ENCODE data around the gene ANKMY1. TPM values are rescaled to one million over a fixed set of nuclear protein-coding genes. Genes with fewer than 3 reads are reported as not detected.
A peak's percentile ranks its signal among the peaks of the same experiment; 100 is the strongest.

The ANKMY1 gene
- total and polyA plus RNA-seq, 2 experiments from 2014 or later, result 9.2 to 11.1 TPM

GRCh38 chr2:240430595-240430994, 127.2 kb downstream of the ANKMY1 start:
- Histone ChIP-seq H3K27me3 (no peaks in the 10 kb centered on the region), H4K20me1 (ENCODE audit: insufficient read depth, poor library complexity, severe bottlenecking) (no peaks in the 10 kb centered on the region), H3K79me2 (no peaks in the 10 kb centered on the region), H2AFZ (no peak overlapping the region), H3K36me3 (replicated peaks; ENCODE audit: insufficient read depth, low read depth) (no peaks in the 10 kb centered on the region), H3K9me2 (replicated peaks; ENCODE audit: insufficient read depth) (no peaks in the 10 kb centered on the region), H3K4me1 (ENCODE audit: insufficient read depth) (peaks cover 3% of the 10 kb centered on the region), H3K9me3 (ENCODE audit: low read depth) (no peaks in the 10 kb centered on the region), H3K4me3 (no peak overlapping the region), H3K4me2 (no peak overlapping the region), H3K27ac (no peak overlapping the region)
- 86% methylated on average over 5 of the region's 5 CpGs for WGBS (ENCODE audit: low lambda C conversion rate, missing lambda C conversion rate)
- no peak for DNase-seq (ENCODE audit: low spot score)
- no peak for TF ChIP-seq CTCF (IDR thresholded peaks at IDR 0.05; ENCODE audit: poor library complexity)

- 74% methylated on average over 11 of the region's 14 CpGs for WGBS (ENCODE audit: low lambda C conversion rate, missing lambda C conversion rate)
- H3K36me3 ChIP-seq (replicated peaks; ENCODE audit: insufficient read depth, low read depth), result no peaks in the 10 kb centered on the region
- DNase-seq (ENCODE audit: low spot score), result no peak
- no peaks in the 10 kb centered on the region for H4K20me1 ChIP-seq (ENCODE audit: insufficient read depth, poor library complexity, severe bottlenecking)
- H3K27me3 ChIP-seq, result no peaks in the 10 kb centered on the region
- no peaks in the 10 kb centered on the region for H3K79me2 ChIP-seq
- H3K9me2 ChIP-seq (replicated peaks; ENCODE audit: insufficient read depth), result no peaks in the 10 kb centered on the region
- no peak overlapping the region for H3K27ac ChIP-seq
- H3K4me2 ChIP-seq, result no peak overlapping the region
- H3K4me1 ChIP-seq (ENCODE audit: insufficient read depth), result peaks cover 3% of the 10 kb centered on the region
- no peaks in the 10 kb centered on the region for H3K9me3 ChIP-seq (ENCODE audit: low read depth)
- no peak overlapping the region for H2AFZ ChIP-seq
- no peak overlapping the region for H3K4me3 ChIP-seq
- no peak for TF ChIP-seq EZH2 (IDR thresholded peaks at IDR 0.05; ENCODE audit: borderline replicate concordance)
- no peak for TF ChIP-seq EZH2phosphoT487 (IDR thresholded peaks at IDR 0.05; ENCODE audit: low read depth, severe bottlenecking, unreplicated experiment)
- TF ChIP-seq CTCF (IDR thresholded peaks at IDR 0.05; ENCODE audit: poor library complexity), result no peak
Measured at GRCh38 chr2:240429872-240430491, 127.8 kb downstream of the ANKMY1 start.

MicroRNAs encoded within 50 kb of the gene (microRNA counts, 767-probe panel; counts per million panel counts)
- 4,272 counts per million, percentile 12 among the panel's probes with 10 or more counts for microRNA hsa-miR-149-5p

Small RNA genes within 50 kb of the gene (microRNA-seq; reads per million reads assigned to microRNA genes)
- 3,627 reads per million, percentile 89 among the genes with 10 or more reads in this experiment for gene MIR149

Small RNA genes within 50 kb of the gene (small RNA-seq; reads per million reads assigned to genes)
- 14.3 reads per million, percentile 95 among the genes with 10 or more reads in this experiment for gene MIR149

Other genes with a start within 250 kb of the ANKMY1 start
- gene GPC1, start 122.3 kb downstream of the ANKMY1 start, total RNA-seq, result 57.8 and 71.4 TPM in 2 replicates
- gene GPC1, start 122.3 kb downstream of the ANKMY1 start, polyA plus RNA-seq, result 141 and 142 TPM in 2 replicates
- 4.6 and 4.8 TPM in 2 replicates for gene DUSP28, start 2.4 kb upstream of the ANKMY1 start, total RNA-seq
- gene DUSP28, start 2.4 kb upstream of the ANKMY1 start, polyA plus RNA-seq, result 6.3 and 6.8 TPM in 2 replicates
- 36.9 and 46.3 TPM in 2 replicates for gene RNPEPL1, start 10.5 kb upstream of the ANKMY1 start, total RNA-seq
- gene RNPEPL1, start 10.5 kb upstream of the ANKMY1 start, polyA plus RNA-seq, result 57.2 and 58.1 TPM in 2 replicates
- 19.1 and 24.2 TPM in 2 replicates for gene CAPN10, start 28.7 kb upstream of the ANKMY1 start, total RNA-seq
- 28.8 and 42.6 TPM in 2 replicates for gene CAPN10, start 28.7 kb upstream of the ANKMY1 start, polyA plus RNA-seq
- gene GPR35, start 67.5 kb upstream of the ANKMY1 start, total RNA-seq, result 14.7 and 17.3 TPM in 2 replicates
- gene GPR35, start 67.5 kb upstream of the ANKMY1 start, polyA plus RNA-seq, result 10.1 and 10.5 TPM in 2 replicates
- gene AQP12B, start 124.9 kb upstream of the ANKMY1 start, total RNA-seq, result 0.04 TPM in 1 of 2 replicates, not detected in the other
- gene AQP12B, start 124.9 kb upstream of the ANKMY1 start, polyA plus RNA-seq, result 0.38 and 0.53 TPM in 2 replicates
- not detected in 2 replicates for gene AQP12A, start 133.9 kb upstream of the ANKMY1 start, total RNA-seq
- not detected in 2 replicates for gene AQP12A, start 133.9 kb upstream of the ANKMY1 start, polyA plus RNA-seq

Measured in hepatocyte (in vitro differentiated cells).